Large intestine (tissue), 3 donors: ENCODE results near the gene SMG6. TPM values are rescaled to one million over a fixed set of nuclear protein-coding genes. Genes with fewer than 3 reads are reported as not detected.
"Not testable (repeated sequence)": the region's sequence is repeated elsewhere in the genome, so short reads cannot be mapped to it uniquely, and the experiment has no call there.

Source experiments
- DNase-seq, 2 donors: peaks; one replicate each; pipeline versions ENCODE4 v3.0.0 to v3.0.0-alpha.2; 2013
- H3K27ac ChIP-seq: one replicate; pipeline ENCODE4 v1.5.1; 2013; ENCODE audit warnings: low read length
- H3K27me3 ChIP-seq: 2 replicates; pipeline ENCODE4 v1.6.1; 2013; ENCODE audit warnings: low read length; ENCODE audit not compliant: control insufficient read depth, insufficient read depth
- H3K36me3 ChIP-seq: 2 replicates; pipeline ENCODE4 v1.6.1; 2013; ENCODE audit warnings: low read length; ENCODE audit not compliant: control insufficient read depth, insufficient read depth
- H3K4me1 ChIP-seq: one replicate; pipeline ENCODE4 v1.6.1; 2013; ENCODE audit warnings: low read length; ENCODE audit not compliant: control insufficient read depth, insufficient read depth
- H3K4me3 ChIP-seq: one replicate; pipeline ENCODE4 v1.5.1; 2013; ENCODE audit warnings: low read length
- H3K9me3 ChIP-seq: one replicate; pipeline ENCODE4 v1.6.1; 2013; ENCODE audit warnings: mild to moderate bottlenecking, low read depth, low read length, moderate library complexity; ENCODE audit not compliant: control insufficient read depth
- WGBS: methylation state at CpG from one replicate; pipeline ENCODE4 v1.1.5; 2013; ENCODE audit warnings: low lambda C conversion rate; ENCODE audit not compliant: insufficient coverage; 5-methylcytosine and 5-hydroxymethylcytosine counted together
- polyA plus RNA-seq: library from polyadenylated mRNA; unstranded; fragments of 120-200 nt; gene quantifications from one replicate; pipeline ENCODE4 v1.2.1, GENCODE V29; 2013

Gene SMG6
- polyA plus RNA-seq, 1 donor = 18.0 TPM

DNA sequence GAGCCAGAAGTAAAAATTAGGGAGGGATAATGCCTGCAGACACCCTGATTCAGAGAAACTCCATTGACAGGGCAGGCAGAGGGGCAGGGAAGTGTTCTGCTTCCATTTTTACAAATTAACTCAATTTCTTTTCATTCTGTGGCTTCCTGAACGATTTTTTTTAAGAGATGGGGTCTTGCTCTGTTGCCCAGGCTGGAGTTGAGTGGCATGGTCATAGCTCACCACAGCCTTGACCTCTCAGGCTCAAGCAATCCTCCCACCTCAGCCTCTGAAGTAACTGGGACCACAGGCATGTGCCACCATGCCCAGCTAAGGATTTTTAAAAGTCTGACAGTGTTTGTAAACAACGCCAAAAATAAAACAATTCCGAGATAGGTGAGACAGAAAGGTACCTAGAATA, 99.8 kb downstream of the SMG6 start:
- no peak for DNase-seq
- Histone ChIP-seq H3K27ac (no peak overlapping the region), H3K36me3 (peaks cover 13% of the 10 kb centered on the region), H3K4me3 (no peak overlapping the region), H3K27me3 (no peaks in the 10 kb centered on the region), H3K4me1 (no peaks in the 10 kb centered on the region), H3K9me3 (no peaks in the 10 kb centered on the region)
- WGBS = 100% methylated on average over 2 of the region's 3 CpGs

DNA sequence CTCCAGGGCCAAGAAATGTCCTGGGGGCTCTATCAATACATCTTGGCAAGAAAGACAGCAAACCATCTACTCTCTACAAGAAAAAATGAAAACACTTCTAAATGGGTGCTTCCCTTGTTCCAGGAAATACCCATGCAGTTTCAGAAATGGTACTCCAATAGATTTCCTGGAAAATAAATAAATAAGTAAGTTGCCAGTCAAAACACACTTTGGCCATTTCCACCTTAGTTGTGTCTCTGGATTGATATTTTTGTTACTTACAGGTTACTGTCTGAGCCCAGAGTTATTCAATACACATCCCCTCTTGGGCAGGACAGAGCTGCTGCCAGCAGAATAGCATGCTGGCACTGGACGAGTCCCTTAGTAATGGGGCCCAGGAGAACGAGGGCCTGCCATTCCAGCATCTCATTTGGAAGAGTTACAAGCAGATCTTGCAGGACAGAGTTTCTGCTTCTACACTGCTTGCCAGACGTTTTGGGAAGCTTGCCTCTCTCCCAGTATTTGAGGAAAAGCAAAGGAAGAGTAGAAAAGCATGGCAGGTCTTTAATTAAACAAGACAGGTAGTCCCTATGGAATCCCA, 100.5 kb downstream of the SMG6 start:
- no CpG with 5 or more reads among the region's 3 CpGs for WGBS
- H3K27ac ChIP-seq = no peak overlapping the region
- no peaks in the 10 kb centered on the region for H3K27me3 ChIP-seq
- no peaks in the 10 kb centered on the region for H3K9me3 ChIP-seq
- no peaks in the 10 kb centered on the region for H3K4me1 ChIP-seq
- no peak overlapping the region for H3K4me3 ChIP-seq
- DNase-seq = no peak
- peaks cover 8% of the 10 kb centered on the region for H3K36me3 ChIP-seq

DNA sequence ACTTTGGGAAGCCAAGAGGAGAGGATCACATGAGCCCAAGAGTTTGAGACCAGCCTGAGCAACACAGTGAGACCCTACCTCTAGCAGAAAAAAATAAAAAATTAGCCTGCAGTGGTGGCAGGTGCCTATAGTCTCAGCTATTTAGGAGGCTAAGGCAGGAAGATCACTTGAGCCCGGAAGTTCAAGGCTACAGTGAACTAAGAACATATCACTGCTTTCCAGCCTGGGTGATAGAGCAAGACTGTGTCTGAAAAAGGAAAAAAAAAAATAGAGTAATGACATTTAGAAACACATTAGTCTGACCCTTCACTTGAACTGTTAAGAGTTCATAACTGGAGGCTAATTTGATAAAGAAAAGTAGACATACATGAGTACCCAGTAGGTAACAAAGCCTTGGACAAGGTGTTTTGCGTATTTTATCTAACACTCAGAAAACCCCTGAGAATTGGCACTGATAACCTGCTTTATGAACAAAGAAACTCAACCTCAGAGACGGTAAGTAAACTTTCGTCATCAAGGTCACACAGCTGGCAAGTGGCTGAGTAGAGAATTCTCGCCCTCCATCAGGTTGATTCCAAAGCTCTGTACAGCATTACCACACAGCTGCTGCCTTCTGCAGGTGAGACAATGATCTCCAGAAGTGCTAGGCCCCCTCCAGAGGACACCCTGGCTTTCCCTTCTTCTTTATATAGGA, 101.1 kb downstream of the SMG6 start:
- Histone ChIP-seq H3K27ac (no peak overlapping the region), H3K36me3 (peaks cover 7% of the 10 kb centered on the region), H3K27me3 (no peaks in the 10 kb centered on the region), H3K9me3 (no peaks in the 10 kb centered on the region), H3K4me1 (no peaks in the 10 kb centered on the region), H3K4me3 (no peak overlapping the region)
- WGBS = no CpG with 5 or more reads among the region's 5 CpGs
- no peak for DNase-seq

DNA sequence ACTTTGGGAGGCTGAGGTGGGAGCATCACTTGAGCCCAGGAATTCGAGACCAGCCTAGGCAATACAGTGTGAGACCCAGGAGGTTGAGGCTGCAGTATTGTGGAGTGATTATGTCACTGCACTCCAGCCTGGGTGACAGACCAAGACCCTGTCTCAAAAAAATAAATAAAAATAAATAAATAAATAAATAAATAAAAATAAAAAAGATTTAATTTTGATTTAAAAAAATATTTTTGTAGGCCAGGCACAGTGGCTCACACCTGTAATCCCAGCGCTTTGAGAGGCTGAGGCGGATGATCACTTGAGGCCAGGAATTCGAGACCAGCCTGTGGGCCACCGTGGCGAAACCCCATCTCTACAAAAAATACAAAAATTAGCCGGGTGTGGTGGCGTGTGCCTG, 104.2 kb downstream of the SMG6 start:
- H3K4me1 ChIP-seq, H3K9me3 ChIP-seq, H3K27me3 ChIP-seq, DNase-seq, H3K27ac ChIP-seq, H3K4me3 ChIP-seq: not testable (repeated sequence)
- H3K36me3 ChIP-seq = peaks cover 10% of the 10 kb centered on the region
- no CpG with 5 or more reads among the region's 8 CpGs for WGBS

DNA sequence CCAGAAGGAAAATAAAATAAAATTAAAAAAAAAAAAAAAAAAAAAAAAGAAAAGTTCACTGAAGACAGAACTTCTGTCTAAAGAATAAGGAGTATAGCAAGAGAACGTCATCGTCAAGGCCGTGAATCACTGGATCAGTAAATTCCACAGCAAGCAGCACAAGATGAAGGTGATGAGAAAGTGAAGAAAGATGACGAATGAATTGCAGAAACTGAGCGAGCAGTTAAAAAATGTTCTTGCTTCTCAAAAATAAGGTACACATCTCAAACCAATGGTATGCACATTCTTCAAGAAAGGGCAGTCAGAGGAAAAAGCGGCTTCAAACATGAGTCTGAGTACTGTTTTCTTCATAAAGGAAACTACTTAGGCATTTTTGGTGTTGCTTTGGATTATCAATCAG, 104.7 kb downstream of the SMG6 start:
- H3K27me3 ChIP-seq = no peaks in the 10 kb centered on the region
- WGBS = 94% methylated on average over 5 of the region's 6 CpGs

DNA sequence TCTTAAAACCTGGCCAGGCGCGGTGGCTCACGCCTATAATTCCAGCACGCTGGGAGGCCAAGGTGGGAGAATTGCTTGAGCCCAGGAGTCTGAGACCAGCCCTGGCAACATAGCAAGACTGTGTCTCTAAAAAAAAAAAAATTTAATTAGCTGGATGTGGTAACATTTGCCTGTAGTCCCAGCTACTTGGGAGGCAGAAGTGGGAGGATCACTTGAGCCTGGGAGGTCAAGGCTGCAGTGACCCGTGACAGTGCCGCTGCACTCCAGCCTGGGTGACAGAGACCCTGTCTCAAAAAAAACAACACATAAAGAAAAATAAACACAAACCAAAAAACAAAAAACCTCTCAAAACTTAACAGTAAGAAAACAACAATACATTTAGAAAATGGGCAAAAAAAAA, 106.3 kb downstream of the SMG6 start:
- DNase-seq = no peak
- H3K27me3 ChIP-seq = no peaks in the 10 kb centered on the region
- WGBS = 96% methylated on average over 4 of the region's 6 CpGs

More for the DNA sequence above, 104.7 kb downstream of the SMG6 start:
- DNase-seq = no peak
- peaks cover 15% of the 10 kb centered on the region for H3K36me3 ChIP-seq
- no peak overlapping the region for H3K27ac ChIP-seq
- H3K4me1 ChIP-seq = no peaks in the 10 kb centered on the region
- H3K4me3 ChIP-seq = no peak overlapping the region
- H3K9me3 ChIP-seq = no peaks in the 10 kb centered on the region

DNA sequence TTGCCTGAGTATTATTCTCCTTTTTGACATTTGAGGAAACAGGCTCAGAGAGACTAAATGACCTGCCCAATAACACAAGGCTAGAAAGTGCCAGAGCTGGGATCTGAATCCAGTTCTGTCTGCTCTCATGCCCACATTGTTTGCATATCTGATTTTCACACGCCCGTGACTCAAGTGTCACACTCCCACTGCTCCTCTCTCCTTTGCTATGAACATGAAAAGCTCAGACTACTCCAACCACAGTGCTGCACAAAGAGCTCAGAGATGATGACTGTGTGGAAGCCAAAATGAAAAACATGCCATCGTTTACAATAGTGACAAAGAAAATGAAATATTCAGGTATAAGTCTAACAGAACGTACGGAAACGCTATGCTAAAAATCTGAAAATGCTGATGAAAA, 107.9 kb downstream of the SMG6 start:
- no peak for DNase-seq
- H3K36me3 ChIP-seq = peaks cover 16% of the 10 kb centered on the region
- no peak overlapping the region for H3K27ac ChIP-seq
- no peak overlapping the region for H3K4me3 ChIP-seq
- H3K4me1 ChIP-seq = no peaks in the 10 kb centered on the region
- H3K27me3 ChIP-seq = no peaks in the 10 kb centered on the region
- WGBS = 78% methylated on average over 4 of the region's 6 CpGs
- H3K9me3 ChIP-seq = no peaks in the 10 kb centered on the region

More for the DNA sequence above, 106.3 kb downstream of the SMG6 start:
- no peaks in the 10 kb centered on the region for H3K4me1 ChIP-seq
- peaks cover 12% of the 10 kb centered on the region for H3K36me3 ChIP-seq
- no peak overlapping the region for H3K27ac ChIP-seq
- no peaks in the 10 kb centered on the region for H3K9me3 ChIP-seq
- H3K4me3 ChIP-seq = no peak overlapping the region

DNA sequence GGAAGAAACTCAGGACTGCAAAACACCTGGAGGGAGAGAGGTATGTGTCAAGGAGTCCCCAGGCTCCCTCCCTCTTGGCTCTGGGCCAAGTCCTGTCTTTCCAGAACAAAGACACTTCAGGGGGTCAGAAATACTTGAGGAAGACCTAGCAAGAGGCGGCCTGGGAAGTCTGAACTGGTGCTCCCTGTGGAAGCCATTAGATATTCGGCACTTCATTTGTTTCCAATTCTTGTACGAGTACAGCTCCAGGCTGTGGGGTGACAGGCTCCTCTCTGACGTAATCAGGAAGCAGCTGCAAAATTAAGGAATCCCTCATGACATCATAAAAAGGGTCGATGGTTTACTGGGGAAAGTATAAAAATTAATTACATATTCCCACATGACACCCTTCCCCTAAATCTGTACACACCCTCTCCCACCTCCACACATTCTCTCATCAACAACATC, 108.7 kb downstream of the SMG6 start:
- no peak for DNase-seq
- Histone ChIP-seq H3K4me1 (no peaks in the 10 kb centered on the region), H3K27ac (no peak overlapping the region), H3K27me3 (no peaks in the 10 kb centered on the region), H3K4me3 (no peak overlapping the region), H3K36me3 (peaks cover 18% of the 10 kb centered on the region), H3K9me3 (no peaks in the 10 kb centered on the region)
- no CpG with 5 or more reads among the region's 5 CpGs for WGBS

DNA sequence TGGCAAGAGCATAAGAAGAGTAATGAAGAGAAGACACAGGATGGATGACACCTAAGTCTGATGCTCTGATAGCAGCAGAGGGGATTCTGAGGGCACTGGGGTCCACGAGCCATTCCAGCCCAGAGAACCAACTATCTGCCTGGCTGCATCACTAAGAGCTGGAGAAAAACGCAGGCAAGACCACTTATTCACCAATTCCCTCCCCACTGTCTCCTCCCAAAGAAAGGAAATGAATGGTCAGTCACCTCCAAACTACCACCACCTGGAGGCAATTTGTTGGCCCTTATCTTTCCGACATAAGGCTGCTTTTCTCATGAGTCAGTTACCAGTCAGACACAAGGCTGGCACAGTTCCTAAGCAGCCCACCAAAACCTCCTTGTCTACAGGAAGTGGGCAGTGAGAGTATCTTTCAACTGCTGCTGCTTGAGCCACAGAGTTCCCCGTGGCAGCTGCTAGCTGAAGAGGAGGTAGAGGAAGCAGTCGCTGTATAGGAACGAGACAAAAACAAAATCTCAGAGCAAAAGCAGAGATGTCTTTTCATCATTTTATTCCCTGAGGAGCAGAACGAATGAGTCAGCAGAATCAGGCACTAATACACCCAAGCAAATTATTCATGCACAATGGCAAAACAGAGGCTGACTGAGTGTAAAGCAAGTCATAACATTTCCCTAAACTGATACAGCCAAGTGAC, 111.1 kb downstream of the SMG6 start:
- no peak for DNase-seq

DNA sequence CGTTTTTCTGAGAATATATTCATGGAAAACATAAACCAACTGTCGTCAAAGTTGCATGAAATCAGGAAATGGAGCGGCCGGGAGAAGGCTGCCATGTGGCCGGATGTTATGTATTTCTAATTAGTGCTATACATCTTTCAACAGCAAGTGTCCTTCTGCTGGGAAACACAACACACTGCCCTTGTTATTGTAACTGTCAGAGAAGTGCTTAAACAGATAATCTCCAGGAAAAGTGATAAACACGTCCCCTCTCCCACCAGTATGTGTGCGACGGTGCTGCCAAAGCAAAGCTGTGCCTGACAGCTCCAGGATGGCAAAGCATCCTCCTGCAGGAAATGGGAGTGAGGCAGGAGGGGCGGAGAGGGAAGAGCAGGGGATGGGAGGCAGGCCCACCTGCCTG, 111.8 kb downstream of the SMG6 start:
- 100% methylated on average over 1 of the region's 9 CpGs for WGBS
- Histone ChIP-seq H3K36me3 (peaks cover 32% of the 10 kb centered on the region), H3K27ac (peak overlapping the region; percentile 58), H3K27me3 (no peaks in the 10 kb centered on the region), H3K4me3 (no peak overlapping the region), H3K9me3 (no peaks in the 10 kb centered on the region), H3K4me1 (no peaks in the 10 kb centered on the region)
- DNase-seq = peak in 1 of 2 donors; percentile 57

More for the DNA sequence above, 111.1 kb downstream of the SMG6 start:
- 100% methylated on average over 1 of the region's 7 CpGs for WGBS
- H3K4me1 ChIP-seq = no peaks in the 10 kb centered on the region
- peak overlapping the region; percentile 58 for H3K27ac ChIP-seq
- no peak overlapping the region for H3K4me3 ChIP-seq
- no peaks in the 10 kb centered on the region for H3K27me3 ChIP-seq
- H3K9me3 ChIP-seq = no peaks in the 10 kb centered on the region
- peaks cover 28% of the 10 kb centered on the region for H3K36me3 ChIP-seq
